GM19397 (cell line): ENCODE data around the gene ZNF319.

Experiments
- ATAC-seq: cut with Tn5 transposase; IDR thresholded peaks from one replicate; pipeline ENCODE4 v1.9.1; 2021; ENCODE audit warnings: mild to moderate bottlenecking, moderate library complexity; ENCODE audit not compliant: unreplicated experiment

ZNF319 gene

GRCh38 chr16:57999971-58000705 is at the start of gene ZNF319:
TSS of gene ZNF319 (minus strand) at chr16:58000672. CDS start at chr16:57998265, 2,407 bp downstream.
- peak; percentile 25 for ATAC-seq

GRCh38 chr16:58049232-58050185 is 49.0 kb upstream of the ZNF319 start:
- ATAC-seq = no peak

- no peak for ATAC-seq
Observed at GRCh38 chr16:58048494-58049231, 48.2 kb upstream of the ZNF319 start.

GRCh38 chr16:58047557-58048348 is 47.3 kb upstream of the ZNF319 start:
- ATAC-seq = no peak

GRCh38 chr16:58046936-58047335 is 46.5 kb upstream of the ZNF319 start:
- ATAC-seq = no peak

GRCh38 chr16:58046054-58046881 is 45.8 kb upstream of the ZNF319 start:
- no peak for ATAC-seq

- ATAC-seq = no peak
Observed at GRCh38 chr16:58045096-58045495, 44.6 kb upstream of the ZNF319 start.

- no peak for ATAC-seq
Observed at GRCh38 chr16:58044266-58045019, 44.0 kb upstream of the ZNF319 start.

- ATAC-seq = no peak
Observed at GRCh38 chr16:58043571-58044155, 43.2 kb upstream of the ZNF319 start.

- no peak for ATAC-seq
Observed at GRCh38 chr16:58042886-58043515, 42.5 kb upstream of the ZNF319 start.

GRCh38 chr16:58042001-58042885 is 41.8 kb upstream of the ZNF319 start:
- no peak for ATAC-seq

- ATAC-seq = no peak
Observed at GRCh38 chr16:58041628-58041955, 41.1 kb upstream of the ZNF319 start.

GRCh38 chr16:58040945-58041627 is 40.6 kb upstream of the ZNF319 start:
- no peak for ATAC-seq

GRCh38 chr16:58040496-58040846 is 40.0 kb upstream of the ZNF319 start:
- no peak for ATAC-seq

- ATAC-seq = no peak
Observed at GRCh38 chr16:58039829-58040495, 39.5 kb upstream of the ZNF319 start.

- ATAC-seq = no peak
Observed at GRCh38 chr16:58038219-58038641, 37.8 kb upstream of the ZNF319 start.
